Duodenal mucosa (tissue), 2 donors: ENCODE data around the gene GRIFIN.

ENCODE experiments used
- H3K27ac ChIP-seq: one replicate; pipeline ENCODE4 v1.7.0; 2013; ENCODE audit warnings: low read depth, low read length
- H3K27me3 ChIP-seq, 2 donors: one replicate each; pipeline ENCODE4 v1.7.0; 2013; ENCODE audit warnings: low read length in 2 of 2, control low read depth in 1 of 2; ENCODE audit not compliant: insufficient read depth in 2 of 2, control insufficient read depth in 1 of 2
- H3K36me3 ChIP-seq, 2 donors: one replicate each; pipeline ENCODE4 v1.7.0; 2013; ENCODE audit warnings: low read length in 2 of 2, control low read depth in 1 of 2; ENCODE audit not compliant: insufficient read depth in 2 of 2, control insufficient read depth in 1 of 2
- H3K4me1 ChIP-seq, 2 donors: one replicate each; pipeline ENCODE4 v1.7.0; 2013; ENCODE audit warnings: low read length in 2 of 2, control low read depth in 1 of 2; ENCODE audit not compliant: insufficient read depth in 2 of 2, control insufficient read depth in 1 of 2
- H3K4me3 ChIP-seq, 2 donors: one replicate each; pipeline ENCODE4 v1.7.0; 2013; ENCODE audit warnings: low read length in 2 of 2, low read depth in 1 of 2
- H3K9ac ChIP-seq, 2 donors: one replicate each; pipeline ENCODE4 v1.7.0; 2013; ENCODE audit warnings: low read length in 2 of 2, low read depth in 1 of 2
- H3K9me3 ChIP-seq, 2 donors: one replicate each; pipeline ENCODE4 v1.7.0; 2013; ENCODE audit warnings: low read length in 2 of 2, control low read depth in 1 of 2; ENCODE audit not compliant: control insufficient read depth in 1 of 2

Gene GRIFIN

DNA sequence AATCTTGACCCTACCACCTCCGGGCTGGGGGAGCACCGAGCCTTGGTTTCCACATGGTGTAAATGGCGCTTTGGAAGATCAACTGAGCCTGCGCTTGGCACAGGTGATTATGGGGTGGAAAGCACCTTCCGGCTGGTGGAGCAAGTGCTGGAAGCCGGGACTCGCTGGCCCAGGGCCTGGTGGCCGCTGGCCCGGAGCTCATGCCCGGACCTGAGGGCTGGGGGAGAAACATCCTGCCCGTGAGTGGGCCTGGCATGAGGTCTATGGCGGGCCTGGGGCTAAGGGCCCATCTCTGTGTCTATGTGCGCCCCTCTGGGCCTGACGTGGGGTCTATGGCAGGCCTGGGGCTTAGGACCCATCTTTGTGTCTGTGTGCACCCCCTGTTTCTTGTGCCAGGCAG lies 29.2 kb upstream of the GRIFIN start:
- Histone ChIP-seq H3K4me1 (peaks cover 1 to 15% of the 10 kb centered on the region in 2 donors), H3K4me3 (no peak overlapping the region), H3K27ac (no peak overlapping the region), H3K9ac (no peak overlapping the region), H3K9me3 (no peaks in the 10 kb centered on the region), H3K36me3 (no peaks in the 10 kb centered on the region), H3K27me3 (no peaks in the 10 kb centered on the region)

DNA sequence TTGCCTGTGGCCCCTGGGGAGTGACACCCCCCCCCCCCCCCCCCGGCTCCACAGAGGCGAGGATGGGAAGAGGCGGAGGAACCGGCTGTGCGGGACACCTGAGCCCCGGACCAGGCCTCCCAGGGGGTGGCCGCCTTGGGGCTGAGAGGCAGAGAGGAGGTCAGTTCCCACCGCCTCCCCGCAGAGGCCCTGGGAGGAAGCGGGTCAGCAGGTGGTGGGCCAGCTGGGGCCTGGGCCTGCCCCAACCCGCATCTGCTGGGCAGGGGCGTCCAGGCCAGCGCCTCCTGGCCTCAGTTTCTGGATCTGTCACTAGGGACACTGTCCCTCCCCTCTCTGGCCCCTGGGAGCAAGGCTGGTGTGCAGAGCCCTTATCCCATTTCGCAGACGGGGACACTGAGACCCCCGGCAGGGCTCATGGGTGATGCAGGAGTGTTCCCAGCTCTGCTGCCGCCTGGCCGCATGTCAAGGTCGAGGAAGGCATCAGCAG lies 28.7 kb upstream of the GRIFIN start:
- no peaks in the 10 kb centered on the region for H3K27me3 ChIP-seq
- no peak overlapping the region for H3K27ac ChIP-seq
- H3K4me1 ChIP-seq: peaks cover 0 to 14% of the 10 kb centered on the region in 2 donors
- no peak overlapping the region for H3K4me3 ChIP-seq
- H3K36me3 ChIP-seq: no peaks in the 10 kb centered on the region
- H3K9ac ChIP-seq: no peak overlapping the region
- H3K9me3 ChIP-seq: no peaks in the 10 kb centered on the region

DNA sequence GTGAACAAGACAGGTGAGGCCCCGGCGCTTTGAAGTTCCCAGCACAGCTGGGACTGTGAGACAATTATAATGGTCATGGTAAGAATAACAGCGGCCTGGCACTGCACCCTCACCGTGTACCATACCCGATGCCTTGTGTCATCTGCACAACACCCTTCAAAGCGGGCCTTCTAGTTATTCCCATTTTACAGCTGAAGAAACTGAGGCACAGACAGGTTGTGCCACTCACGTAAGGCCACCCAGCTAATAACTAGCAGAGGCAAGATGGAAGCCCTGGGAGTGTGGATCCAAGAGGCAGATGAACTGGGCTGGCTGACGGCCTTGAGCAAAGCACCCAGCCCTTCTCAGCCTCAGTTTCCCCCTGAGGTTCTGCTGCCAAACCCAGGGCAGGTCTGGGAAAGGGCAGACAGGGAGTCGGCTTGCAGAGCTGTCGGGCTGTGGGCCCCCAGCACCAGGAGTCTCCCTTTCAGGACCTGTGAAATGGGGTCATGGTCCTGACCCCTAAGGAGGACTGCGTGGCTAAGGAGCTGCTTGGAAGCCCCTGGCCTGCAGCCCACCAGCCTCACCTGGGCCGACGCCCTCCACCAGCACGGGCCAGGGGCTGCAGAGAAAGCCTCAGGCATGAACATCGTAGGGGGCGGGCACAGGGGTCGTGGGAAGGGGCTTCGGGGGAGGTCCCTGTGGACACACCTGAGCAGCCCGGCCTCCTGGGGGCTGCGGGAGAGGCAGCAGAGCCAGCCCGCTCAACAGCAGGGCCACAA lies 28.1 kb upstream of the GRIFIN start:
- Histone ChIP-seq H3K9me3 (no peaks in the 10 kb centered on the region), H3K9ac (no peak overlapping the region), H3K36me3 (no peaks in the 10 kb centered on the region), H3K27me3 (no peaks in the 10 kb centered on the region), H3K4me3 (no peak overlapping the region), H3K4me1 (peaks cover 0 to 14% of the 10 kb centered on the region in 2 donors), H3K27ac (no peak overlapping the region)

DNA sequence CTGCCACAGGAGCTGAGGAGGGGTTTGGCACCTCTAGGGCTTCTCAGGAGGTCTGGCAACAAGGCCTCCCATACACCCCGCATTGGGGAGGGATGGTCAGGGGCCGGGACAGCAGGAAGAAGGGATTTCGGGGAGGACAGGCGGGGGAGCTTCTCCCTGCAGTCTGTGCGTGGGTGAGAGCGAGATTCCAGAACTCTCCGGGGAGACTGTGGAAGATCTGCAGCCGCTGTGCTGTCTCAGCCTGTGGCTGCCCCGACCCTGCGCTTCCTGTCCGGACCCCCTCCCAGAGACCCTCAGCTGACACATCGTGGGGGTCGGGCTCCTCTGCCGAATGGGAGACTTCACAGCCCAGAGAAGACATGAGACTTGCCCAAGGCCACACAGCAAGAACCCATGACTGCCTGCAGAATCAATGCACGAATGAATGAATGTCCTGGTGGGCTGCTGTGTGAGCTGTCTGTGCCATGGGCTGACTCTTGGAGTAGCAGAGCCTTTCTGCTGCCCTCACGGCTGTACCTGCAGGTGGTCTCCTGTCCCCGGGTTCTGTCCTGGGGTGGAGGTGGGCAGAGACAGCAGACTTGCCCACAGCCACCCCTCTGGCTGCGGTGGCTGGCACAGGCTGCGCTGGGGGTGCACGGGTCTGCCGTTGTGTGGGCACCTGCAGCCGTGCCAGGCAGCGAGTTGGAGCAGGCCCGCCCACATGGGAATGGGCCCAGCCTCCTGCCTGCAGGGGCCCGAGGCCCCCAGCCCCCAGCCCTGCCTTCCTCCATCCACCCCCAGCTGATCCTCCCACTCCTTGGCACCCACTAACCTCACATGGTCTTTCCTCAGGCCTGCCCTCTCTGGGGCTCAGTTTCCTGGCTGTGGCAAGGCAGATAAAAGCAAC lies 27.1 kb upstream of the GRIFIN start:
- H3K36me3 ChIP-seq: no peaks in the 10 kb centered on the region
- H3K9me3 ChIP-seq: no peaks in the 10 kb centered on the region
- no peaks in the 10 kb centered on the region for H3K27me3 ChIP-seq
- H3K27ac ChIP-seq: no peak overlapping the region
- H3K4me3 ChIP-seq: no peak overlapping the region
- no peak overlapping the region for H3K9ac ChIP-seq
- H3K4me1 ChIP-seq: peaks cover 0 to 5% of the 10 kb centered on the region in 2 donors

DNA sequence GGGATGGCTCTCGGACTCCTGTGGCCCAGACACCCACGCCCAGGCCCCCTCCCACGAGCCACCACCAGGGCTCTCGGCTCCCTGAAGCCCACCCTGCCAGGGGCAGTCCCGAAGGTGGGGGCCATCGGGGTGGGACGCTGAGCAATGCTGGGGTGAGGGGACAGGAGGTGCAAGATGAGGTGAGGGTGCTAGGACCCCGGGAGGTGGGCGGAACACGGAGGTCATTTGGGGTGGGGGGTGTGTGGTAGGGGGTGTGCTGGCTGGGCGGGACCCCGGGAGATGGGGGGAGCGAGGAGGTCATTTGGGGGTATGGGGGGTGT lies 26.4 kb upstream of the GRIFIN start:
- Histone ChIP-seq H3K27ac (no peak overlapping the region), H3K9ac (no peak overlapping the region), H3K36me3 (no peaks in the 10 kb centered on the region), H3K4me3 (no peak overlapping the region), H3K9me3 (no peaks in the 10 kb centered on the region), H3K27me3 (no peaks in the 10 kb centered on the region), H3K4me1 (no peaks in the 10 kb centered on the region)

DNA sequence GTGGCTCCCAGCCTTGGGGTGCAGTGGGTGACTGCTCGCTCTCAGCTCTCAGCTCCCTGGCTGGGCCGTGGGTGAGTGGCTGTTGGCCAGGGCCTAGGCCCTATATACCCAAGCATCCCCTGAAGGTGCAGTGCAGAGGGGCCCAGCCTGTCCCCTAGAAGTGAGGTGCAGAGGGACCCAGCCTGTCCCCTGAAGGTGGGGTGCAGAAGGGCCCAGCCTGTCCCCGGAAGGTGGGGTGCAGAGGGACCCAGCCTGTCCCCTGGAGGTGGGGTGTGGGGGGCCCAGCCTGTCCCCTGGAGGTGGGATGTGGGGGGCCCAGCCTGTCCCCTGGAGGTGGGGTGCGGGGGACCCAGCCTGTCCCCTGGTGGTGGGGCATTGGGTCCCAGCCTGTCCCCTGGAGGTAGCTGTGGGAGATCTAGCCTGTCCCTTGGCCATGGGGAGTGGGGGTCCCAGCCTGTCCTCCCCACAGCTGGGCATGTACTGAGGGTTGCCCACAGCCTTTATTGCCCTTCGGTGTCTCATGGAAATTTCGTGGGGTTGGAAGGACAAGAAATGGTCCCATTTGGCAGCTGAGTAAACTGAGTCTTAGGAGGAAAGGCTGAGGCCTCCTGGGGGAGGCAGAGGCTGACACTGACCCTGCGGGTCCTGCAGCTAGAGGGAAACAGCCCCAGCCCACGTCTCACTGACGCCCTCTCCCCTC lies 25.9 kb upstream of the GRIFIN start:
- no peak overlapping the region for H3K27ac ChIP-seq
- no peaks in the 10 kb centered on the region for H3K4me1 ChIP-seq
- no peak overlapping the region for H3K4me3 ChIP-seq
- H3K27me3 ChIP-seq: peaks cover 0 to 1% of the 10 kb centered on the region in 2 donors
- no peaks in the 10 kb centered on the region for H3K9me3 ChIP-seq
- H3K9ac ChIP-seq: no peak overlapping the region
- H3K36me3 ChIP-seq: no peaks in the 10 kb centered on the region

DNA sequence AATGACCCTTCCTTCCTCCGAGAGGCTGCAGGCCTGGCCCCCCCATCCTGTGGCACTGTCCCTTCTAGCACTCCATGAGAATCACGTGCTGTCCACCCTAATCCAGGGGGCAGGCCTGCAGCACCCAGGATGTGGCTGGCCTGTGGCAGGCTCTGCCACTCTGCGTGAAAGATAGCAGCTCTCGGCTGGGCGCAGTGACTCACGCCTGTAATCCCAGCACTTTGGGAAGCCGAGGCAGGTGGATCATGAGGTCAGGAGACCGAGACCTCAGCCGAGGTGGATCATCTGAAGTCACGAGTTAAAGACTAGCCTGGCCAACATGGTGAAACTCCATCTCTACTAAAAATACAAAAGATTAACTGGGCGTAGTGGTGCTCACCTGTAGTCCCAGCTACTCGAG lies 24.5 kb upstream of the GRIFIN start:
- Histone ChIP-seq H3K9ac (no peak overlapping the region), H3K27me3 (peaks cover 0 to 3% of the 10 kb centered on the region in 2 donors), H3K27ac (no peak overlapping the region), H3K9me3 (no peaks in the 10 kb centered on the region), H3K36me3 (no peaks in the 10 kb centered on the region), H3K4me3 (no peak overlapping the region), H3K4me1 (no peaks in the 10 kb centered on the region)

DNA sequence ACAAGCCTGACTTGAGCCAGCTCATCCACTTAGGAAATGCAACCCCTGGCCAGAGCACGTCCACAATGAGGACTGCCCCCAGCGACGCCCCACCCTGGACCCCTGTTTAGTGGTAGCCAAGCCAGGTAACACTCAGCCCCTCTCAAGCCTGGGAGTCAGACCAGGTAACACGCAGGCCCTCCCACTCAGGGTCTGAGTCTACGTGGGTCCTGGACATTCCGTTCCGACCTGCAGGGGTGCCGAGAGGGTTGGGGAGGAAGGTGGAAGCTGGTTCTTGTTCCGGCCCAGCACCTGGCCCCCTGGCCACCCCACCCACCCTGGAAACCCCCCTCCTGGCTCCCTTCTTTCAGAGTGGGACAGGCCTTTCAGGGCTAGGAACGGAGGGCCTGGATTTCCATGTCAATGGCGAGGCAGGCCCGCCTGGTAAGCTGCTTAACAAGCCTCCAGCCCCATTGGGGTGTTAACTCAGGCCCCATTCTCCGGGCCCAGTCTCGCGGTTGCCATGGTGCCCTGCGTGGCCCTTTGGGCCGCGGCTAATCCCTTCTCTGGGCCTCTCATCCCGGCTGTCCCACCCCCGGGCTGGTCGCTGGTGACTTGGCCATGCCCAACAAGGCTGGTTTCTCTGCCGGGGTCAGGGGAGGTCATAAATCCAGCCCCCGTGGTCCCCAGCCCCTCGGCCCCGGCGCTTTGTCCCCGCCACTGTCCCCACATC lies 23.7 kb upstream of the GRIFIN start:
- Histone ChIP-seq H3K27ac (no peak overlapping the region), H3K36me3 (no peaks in the 10 kb centered on the region), H3K27me3 (peaks cover 0 to 3% of the 10 kb centered on the region in 2 donors), H3K4me1 (no peaks in the 10 kb centered on the region), H3K9me3 (no peaks in the 10 kb centered on the region), H3K4me3 (no peak overlapping the region), H3K9ac (no peak overlapping the region)

DNA sequence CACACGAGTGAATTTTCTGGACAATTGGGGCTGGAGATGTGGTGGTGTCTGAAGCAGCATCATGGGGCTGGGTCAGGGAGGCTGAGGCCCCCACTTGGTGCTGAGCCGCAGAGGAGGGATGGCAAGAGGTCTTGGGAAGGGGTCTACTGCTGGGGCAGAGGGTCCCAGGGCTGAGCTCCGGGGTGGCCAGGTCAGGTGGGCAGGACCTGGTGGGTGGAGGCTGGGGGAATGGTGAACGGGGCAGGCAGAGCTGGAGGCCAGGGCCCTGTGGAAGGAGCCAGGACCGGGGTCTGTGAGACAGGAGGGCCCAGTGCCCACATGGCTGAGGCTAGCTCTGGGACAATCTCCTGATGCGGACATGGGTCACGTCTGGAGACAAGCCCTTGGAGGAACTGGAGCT lies 23.0 kb upstream of the GRIFIN start:
- Histone ChIP-seq H3K36me3 (no peaks in the 10 kb centered on the region), H3K9me3 (no peaks in the 10 kb centered on the region), H3K9ac (no peak overlapping the region), H3K27ac (no peak overlapping the region), H3K4me1 (no peaks in the 10 kb centered on the region), H3K27me3 (peaks cover 0 to 3% of the 10 kb centered on the region in 2 donors), H3K4me3 (no peak overlapping the region)
